GM18508 (cell line): ENCODE measurements around the gene SHPK.

Experiments used
- ATAC-seq: cut with Tn5 transposase; IDR thresholded peaks from one replicate; pipeline ENCODE4 v1.9.1; 2021; ENCODE audit warnings: moderate number of reproducible peaks; ENCODE audit not compliant: insufficient read depth, unreplicated experiment

The SHPK gene, protein sequence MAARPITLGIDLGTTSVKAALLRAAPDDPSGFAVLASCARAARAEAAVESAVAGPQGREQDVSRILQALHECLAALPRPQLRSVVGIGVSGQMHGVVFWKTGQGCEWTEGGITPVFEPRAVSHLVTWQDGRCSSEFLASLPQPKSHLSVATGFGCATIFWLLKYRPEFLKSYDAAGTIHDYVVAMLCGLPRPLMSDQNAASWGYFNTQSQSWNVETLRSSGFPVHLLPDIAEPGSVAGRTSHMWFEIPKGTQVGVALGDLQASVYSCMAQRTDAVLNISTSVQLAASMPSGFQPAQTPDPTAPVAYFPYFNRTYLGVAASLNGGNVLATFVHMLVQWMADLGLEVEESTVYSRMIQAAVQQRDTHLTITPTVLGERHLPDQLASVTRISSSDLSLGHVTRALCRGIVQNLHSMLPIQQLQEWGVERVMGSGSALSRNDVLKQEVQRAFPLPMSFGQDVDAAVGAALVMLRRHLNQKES

DNA sequence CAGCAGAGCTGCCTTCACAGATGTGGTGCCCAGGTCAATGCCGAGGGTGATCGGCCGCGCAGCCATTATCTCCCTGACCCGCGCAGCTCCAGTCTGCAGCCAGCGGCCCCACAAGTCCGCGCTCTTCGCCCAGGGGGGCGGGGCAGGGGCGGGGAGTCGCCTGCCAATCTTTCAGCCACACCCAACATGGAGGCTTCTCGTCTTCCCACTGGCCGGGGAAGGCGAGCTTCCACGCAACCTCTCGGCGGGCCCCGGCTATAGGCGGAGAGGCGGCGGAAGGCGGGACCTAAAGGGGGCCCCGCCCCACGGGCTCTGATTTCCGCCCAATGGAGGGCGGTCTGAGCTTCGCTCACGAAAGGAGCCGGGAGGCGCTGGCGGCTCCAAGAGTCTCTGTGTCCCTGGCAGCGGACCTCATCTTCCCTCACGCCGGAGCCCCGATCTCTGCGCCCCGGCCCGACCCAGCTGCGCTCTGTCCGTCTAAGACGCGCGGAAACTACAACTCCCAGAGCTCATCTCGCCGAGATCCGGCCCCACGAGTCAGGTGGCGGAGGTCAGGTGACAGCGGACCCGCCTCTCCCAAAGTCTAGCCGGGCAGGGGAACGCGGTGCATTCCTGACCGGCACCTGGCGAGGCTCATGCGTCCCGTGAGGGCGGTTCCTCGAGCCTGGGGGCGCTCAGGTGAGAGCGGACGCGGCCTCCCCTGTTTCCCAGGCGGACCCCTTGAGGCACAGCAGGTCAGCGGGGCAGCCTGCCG lies at the start of gene SHPK, which contains the start of gene CTNS:
TSS of gene SHPK (minus strand) at position 97 of the 754 bp plus-strand sequence. CDS start at position 66, 31 bp downstream.
TSS of gene CTNS (plus strand) at position 607 of the 754 bp plus-strand sequence. CDS start 3,447 bp downstream, outside the sequence.
- ATAC-seq = peak; percentile 81

DNA sequence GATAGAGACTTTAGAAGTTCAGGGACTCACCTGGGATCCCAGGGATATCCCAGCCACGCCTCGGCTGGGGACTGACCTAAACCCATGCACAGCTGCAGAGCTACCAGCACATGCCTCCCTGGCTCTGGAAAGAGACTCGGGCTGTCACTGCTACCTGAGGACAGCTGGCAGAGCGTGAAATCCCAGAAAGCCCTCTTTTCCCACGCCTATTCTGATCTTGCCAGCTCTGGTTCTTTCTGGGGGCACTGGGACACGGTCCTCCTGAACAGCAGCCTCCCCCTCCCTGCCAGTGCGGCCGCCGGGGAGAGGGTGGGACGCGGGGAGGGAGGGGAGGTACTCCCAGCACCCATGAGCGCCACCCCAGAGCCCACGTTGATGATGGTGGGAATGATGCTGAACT lies 49.1 kb upstream of the SHPK start:
- no peak for ATAC-seq

DNA sequence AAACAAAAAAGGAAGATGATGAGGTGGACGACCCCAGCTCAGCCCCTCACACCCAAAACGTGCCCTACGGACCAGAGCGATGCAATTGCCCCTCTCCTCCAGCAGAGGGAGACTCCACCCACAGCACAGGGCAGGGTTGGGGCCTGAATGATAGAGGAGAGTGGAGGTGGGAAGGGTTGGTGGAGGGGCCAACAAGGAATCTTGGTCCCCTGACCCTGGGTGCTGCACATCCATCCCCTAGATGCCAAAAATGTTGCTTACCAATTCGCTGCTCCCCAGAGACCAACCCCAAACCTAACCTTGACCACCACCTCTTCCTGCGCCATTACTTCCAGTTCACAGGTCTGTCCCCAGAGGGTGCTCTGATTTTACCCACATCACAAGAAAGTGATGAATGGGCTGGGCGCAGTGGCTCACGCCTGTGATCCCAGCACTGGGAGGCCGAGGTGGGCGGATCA lies 47.0 kb upstream of the SHPK start:
- ATAC-seq = no peak

DNA sequence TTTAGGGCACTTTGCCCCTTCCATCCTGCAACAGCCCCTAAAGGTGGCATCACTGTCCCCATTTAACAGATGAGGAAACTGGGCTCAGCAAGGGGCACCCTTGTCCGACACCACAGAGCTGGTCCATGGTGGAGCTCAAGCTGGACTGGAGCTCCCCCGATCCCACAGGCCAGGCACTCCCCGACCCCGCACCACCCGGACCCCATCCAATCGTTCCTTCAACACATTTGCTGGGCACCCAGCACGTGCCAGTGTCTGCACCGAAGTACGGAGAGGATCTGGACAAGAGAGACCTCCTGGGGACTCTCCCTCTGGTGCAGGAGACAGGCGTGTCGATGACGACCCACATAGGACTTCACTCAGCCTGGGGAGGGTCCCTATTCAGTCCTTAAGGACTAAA lies 46.0 kb upstream of the SHPK start:
- ATAC-seq = no peak

DNA sequence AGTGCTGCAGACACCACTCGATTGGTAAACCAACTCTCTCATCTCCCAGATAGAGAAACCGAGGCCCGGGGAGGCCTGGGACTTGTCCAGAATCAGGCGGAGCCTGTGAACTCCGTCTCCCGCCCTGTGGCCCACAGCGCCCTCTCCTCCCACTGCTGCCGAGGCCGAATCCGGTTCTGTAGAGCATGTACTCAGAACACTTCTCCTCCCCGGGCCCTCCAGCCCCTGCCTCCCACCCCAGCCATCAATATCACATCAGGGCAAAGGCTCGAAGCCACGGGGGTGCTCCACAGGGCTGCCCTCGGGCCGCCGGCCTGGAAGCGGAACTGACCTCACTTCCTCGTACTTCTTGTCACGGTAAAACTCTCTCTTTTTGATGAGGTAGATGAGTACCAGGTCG lies 45.5 kb upstream of the SHPK start:
- ATAC-seq = no peak

DNA sequence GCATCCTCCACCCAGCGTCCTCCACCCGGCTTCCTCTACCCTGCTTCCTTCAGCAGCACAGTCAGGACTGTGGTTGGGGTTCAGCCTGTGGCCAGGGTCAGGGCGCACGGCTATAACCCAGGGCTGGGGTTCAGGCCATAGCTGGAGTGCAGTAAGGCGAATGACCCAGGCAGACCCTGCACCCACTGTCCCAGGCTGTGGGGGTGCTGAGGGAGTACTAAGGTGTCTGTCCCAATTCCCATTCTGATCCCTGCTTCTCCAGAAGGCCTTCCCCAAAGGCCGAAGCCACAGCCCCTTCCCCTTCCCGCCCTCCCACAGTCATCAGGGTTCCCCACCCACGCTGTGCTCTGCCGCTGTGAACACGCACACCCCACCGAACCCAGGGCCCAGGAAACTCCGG lies 45.0 kb upstream of the SHPK start:
- no peak for ATAC-seq

DNA sequence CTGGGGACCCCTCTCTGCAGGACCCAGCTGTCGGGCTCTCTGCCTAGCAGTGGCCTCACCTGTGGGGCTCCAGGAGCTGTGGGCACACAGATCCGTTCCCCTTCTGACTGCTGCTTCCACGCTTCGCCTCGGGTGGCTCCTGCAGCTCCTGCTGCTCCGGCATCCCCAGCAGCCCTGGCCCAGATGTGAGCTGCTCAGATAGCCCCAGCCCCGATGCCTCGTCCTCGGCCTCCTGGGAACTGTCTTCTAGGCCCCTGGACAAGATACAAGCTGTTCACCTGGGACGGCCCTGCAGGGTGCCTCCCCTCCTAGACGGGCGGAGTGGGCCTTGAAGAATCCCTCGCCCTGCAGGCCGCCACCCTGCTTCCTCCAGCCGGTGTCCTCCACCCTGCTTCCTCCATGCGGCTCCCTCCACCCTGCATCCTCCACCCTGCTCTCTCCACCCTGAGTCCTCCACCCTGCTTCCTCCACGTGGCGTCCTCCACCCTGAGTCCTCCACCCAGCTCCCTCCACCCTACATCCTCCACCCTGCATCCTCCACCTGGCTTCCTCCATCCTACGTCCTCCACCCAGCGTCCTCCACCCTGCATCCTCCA lies 43.6 kb upstream of the SHPK start:
- no peak for ATAC-seq

DNA sequence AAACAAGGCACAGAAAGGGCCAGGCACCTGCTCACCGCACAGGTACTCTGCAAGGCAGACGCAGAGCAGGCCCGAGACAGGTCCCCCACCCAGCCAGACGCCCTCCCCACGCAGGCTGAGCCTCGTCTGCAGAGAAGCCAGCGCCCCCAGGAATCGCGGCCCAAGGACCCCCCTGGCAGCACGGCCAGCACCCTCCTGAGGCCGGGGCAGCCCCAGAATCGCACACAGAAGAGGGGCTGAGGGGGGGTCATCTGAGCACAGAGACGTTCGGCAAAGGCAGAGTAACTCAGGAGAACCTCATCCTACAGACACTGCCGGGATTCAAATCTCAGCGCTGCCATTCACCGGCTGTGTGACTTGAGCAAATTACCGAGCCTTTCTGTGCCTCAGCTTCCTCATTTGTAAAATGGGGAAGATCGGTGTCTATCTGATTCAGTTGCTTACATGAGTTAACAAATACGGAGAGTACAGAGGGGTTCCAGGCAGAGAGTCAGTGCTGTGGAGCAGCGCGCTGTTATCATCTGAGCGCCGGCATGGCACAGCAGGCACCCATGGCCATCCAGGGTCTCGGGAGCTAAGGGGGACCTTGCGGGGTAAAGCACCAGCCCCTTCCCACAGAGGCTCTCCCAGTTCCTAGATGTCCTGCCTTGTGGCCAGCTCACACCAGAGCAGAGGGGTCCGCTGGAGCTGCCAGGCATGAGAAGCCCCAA lies 42.9 kb upstream of the SHPK start:
- ATAC-seq = no peak

DNA sequence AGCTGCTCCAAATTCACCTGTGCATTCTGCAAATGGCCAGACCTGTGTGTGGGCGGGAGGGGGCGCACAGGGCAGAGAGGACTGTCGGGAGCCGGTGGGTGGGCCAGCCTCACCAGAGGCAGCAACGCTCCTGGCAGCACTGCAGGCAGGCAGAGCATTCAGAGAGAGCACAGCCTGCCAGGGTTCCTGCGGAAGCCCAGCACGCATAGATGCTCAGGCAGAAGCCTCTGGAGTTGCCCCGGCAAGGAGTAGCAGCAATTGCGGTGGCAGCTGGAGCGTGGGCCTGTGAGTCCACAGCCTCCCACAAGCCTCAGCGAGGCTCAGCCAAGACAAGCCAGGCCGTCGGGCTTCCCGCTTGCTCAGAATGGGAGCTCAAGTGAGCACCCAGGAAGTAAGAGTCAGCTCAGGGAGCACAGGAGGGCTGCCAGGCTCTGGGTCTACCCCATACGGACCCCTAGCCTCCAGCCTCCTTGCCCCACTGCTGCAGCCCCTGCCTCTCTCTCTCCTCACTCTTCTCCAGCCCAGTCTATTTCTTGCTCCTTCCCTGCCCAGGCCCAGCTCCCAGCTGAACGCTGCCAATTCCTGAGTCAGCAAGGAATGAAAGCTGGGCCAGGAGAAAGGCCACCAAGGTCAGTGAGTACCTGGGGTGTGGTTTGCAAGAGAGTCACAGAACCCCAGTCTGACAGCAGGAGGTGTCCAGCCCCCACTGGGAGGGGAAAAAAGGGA lies 42.2 kb upstream of the SHPK start:
- ATAC-seq = no peak

DNA sequence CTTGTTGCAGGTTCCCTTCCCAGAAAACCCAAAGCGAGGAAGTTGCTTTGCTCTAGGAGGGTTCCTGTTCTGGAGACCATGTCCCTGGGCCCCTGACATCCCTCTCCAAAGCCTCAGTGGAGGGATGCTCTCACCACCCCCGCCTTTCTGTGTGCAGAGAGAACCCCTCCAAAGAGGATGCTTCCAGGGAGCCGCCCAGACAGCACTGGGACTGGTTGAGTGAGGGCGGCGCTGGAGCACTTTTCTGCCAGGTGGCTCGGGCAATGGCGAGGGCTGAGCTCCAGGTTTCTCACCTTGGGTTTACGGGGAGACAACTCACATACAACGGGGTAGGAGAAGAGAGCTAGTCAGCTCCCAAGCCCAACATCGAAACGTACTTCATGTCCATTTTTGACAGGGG lies 39.8 kb upstream of the SHPK start:
- ATAC-seq = no peak

DNA sequence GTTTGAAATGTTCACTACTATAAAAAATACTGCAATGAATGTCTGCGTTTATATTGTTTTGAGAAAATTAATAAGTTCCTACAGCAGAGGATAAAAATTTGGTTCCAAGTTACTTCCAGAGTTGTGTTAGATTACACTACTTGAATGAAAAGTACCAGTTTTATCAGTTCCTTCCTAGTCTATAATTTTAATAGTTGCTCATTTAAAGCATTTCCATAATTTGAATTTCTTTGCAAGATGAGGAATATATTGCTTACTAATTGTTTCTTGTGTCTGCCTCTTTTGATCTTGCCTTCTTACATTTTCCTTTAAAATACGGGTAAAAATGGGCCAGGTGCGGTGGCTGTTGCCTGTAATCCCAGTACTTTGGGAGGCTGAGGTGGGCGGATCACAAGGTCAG lies 36.5 kb upstream of the SHPK start:
- no peak for ATAC-seq

DNA sequence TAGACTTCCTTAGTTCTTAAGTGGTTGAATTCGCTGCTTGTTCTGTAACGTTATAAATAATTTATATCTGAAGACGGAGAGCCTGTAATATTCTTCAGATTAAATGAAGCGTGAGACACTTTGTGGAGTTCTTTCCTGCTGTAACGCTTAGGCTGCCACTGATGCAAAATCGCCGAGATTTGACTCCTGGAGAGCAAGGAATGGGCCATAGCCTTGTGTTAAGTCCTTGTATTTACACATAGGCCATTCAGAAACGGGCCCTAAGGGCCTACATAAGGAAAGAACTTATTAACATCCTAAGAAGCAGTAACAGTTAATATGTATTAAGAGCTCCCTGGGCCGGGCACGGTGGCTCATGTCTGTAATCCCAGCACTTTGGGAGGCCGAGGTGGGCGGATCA lies 33.5 kb upstream of the SHPK start:
- no peak for ATAC-seq

DNA sequence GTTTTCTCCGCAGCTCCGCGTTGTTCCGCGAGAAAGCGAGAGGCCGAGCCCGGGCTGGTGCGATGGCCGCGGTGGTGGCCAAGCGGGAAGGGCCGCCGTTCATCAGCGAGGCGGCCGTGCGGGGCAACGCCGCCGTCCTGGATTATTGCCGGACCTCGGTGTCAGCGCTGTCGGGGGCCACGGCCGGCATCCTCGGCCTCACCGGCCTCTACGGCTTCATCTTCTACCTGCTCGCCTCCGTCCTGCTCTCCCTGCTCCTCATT lies 33.0 kb upstream of the SHPK start:
- ATAC-seq = no peak

DNA sequence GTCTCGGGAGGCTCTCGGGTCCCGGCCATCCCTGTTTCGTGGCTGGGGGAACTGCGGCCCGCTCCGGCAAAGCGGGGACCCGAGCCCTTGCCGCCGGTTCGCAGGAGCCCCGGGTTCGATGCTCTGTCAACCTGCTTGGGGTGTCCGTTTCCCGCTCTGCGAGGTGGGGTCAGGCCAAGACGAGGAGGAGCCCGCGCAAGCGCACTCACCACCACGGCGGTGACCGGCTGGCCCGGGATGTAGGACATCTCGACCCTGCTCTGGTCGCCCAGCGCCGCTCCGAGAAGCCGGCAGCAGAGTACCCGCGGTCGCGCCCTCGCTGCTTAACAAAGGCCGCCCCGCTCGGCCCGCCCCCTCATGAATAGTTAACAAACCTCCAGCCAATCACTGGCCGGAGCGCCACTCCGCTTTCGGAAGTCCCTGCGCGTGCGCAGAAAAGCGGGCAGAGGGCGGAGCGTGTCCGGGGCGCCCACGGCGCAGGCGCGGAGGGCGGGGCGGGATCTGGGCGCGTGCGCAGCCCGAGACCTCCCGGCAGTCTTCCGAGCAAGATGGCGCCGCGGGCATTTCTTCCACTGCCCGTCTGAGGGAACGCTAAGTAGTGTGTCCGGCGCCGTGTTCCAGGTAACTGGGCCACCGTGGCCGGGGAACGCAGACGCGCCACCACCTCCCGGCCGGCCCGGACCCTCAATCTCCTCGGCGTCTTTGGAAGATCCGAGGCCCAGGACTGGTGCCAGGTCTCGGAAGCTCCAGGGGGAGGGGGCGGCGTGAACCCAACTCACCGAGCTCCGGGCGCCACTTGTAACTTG lies 32.4 kb upstream of the SHPK start, which contains the start of the genes EMC6 and TAX1BP3:
TSS of gene EMC6 (plus strand) at position 534 of the 806 bp plus-strand sequence. CDS start 335 bp downstream, outside the sequence.
TSS of gene TAX1BP3 (minus strand) at position 300 of the 806 bp plus-strand sequence. CDS start at position 248, 52 bp downstream.
- ATAC-seq = peak; percentile 56

DNA sequence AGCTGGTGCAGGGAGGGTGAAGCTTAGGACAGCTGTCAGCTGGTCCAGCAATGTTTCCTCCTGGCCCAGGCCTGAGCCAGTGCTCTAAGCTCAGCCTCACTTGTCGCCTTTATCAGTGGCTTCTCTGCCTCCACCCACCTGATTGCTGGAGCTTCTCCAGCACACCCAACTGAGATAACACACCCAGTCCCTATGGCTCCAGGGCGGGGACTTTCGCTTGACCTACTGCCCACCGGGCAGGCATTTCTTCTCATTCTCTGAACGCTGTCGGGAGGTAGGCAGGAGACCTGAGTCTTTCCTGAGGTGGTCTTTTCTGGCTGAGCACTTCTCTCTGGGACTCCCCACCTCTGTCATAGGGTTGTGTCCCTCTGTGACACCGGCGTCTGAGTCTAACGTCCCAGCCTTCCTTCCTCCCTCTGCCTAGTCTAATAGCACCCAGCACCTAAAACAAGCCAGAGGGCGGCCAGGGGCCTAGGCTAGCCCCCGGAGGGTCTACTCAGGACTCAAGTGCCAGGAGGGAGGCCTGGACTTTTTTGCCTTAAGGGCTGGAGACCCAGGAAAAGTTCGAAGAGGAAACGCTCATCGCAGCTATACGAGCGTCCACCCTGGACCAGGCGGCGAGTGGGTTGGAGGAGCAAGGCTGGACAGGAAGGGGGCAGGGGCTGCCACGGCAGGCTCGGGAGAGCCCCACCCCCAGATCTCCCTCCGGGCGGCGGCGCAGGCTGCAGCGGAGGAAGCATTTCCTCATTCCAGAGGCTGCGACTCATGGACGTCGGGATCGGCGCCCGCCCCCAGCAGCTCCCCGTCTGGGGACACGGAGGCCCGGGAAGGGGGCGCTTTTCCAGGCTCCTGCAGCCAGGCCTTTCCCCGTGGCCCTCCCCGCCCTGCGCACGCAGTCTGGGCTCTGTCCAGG lies 31.6 kb upstream of the SHPK start:
- ATAC-seq = peak; percentile 5

DNA sequence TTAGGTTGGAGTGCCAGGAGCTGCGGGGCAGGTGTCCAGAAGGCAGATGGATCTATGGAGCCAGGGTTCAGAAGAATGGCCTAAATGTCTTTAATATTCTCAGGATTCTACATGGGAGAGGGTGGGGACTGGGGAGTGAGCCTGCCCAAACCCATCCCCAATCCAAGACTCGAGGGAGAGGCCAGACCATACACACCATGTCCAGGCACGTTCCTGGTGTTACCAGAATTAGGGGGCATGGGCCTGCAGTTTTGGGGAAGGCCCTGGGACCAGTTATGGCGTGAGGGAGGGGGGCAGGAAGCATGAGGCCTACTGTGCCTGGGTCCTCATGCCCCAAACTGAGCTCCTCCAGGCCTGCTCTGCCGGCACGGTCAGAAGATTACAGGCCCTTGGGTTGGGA lies 30.5 kb upstream of the SHPK start:
- no peak for ATAC-seq

DNA sequence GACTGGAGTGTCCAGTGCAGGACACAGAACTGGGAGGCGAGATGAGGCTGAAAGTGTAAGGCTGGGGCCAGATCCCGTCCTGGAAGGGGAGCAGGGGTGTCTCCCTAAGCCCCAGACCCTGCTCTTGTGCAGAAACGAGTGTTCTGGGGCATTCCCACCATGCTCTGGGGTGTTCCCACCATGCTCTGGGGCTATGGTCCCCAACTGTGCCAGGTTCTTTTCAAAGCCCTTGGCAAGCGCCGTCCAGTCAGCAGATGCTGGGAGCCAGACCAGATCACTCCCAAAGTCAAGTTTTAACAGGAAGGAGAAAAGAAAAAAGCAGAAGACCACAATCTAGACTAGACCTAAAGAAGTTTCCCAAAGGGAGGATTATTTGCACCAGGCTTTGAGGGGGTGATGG lies 29.8 kb upstream of the SHPK start:
- no peak for ATAC-seq
